ENCODE data around the gene KIF9. TPM values are rescaled to one million over a fixed set of nuclear protein-coding genes. Genes with fewer than 3 reads are reported as not detected.
"Not testable (repeated sequence)": the region's sequence is repeated elsewhere in the genome, so short reads cannot be mapped to it uniquely, and the experiment has no call there.

The KIF9 gene
- total RNA-seq, 4 donors from 2014 or later: 1.7 to 8.6 (median 6.6) TPM

DNA sequence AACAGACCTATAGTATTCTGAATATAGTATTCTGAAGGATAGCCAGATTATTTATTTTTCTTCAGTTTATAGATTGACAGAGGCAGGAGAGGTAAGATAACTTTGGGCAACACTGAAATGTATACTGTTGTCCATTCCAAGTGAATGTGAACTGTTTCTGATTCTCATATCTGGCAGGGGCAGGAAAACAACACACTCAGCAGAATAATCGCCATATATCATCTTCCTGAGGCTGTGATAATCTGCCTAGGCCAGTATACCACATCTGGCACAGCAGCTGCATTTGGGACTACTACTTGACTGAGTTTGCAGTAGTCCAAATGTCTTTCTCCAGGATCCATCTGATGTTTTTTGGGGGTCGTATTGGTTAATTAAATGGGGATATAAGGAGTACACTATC lies 96.3 kb downstream of the KIF9 start:
- Histone ChIP-seq H3K27ac (no peak overlapping the region), H3K4me3 (no peak overlapping the region), H3K27me3 (no peaks in the 10 kb centered on the region), H3K36me3 (no peaks in the 10 kb centered on the region), H3K9me3 (no peaks in the 10 kb centered on the region), H3K4me1 (no peaks in the 10 kb centered on the region)
- no peak for ATAC-seq
- TF ChIP-seq, protein P1, sequence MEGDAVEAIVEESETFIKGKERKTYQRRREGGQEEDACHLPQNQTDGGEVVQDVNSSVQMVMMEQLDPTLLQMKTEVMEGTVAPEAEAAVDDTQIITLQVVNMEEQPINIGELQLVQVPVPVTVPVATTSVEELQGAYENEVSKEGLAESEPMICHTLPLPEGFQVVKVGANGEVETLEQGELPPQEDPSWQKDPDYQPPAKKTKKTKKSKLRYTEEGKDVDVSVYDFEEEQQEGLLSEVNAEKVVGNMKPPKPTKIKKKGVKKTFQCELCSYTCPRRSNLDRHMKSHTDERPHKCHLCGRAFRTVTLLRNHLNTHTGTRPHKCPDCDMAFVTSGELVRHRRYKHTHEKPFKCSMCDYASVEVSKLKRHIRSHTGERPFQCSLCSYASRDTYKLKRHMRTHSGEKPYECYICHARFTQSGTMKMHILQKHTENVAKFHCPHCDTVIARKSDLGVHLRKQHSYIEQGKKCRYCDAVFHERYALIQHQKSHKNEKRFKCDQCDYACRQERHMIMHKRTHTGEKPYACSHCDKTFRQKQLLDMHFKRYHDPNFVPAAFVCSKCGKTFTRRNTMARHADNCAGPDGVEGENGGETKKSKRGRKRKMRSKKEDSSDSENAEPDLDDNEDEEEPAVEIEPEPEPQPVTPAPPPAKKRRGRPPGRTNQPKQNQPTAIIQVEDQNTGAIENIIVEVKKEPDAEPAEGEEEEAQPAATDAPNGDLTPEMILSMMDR (IDR thresholded peaks at IDR 0.05): no peak
- TF ChIP-seq POLR2AphosphoS5 (IDR thresholded peaks at IDR 0.05) (no peak), POLR2A (IDR thresholded peaks at IDR 0.05) (no peak), EP300 (IDR thresholded peaks at IDR 0.05) (no peak)
- 74 to 93% methylated on average over 2 of the region's 2 CpGs for WGBS, 2 donors (ENCODE audit: low coverage in 1 of 2)

DNA sequence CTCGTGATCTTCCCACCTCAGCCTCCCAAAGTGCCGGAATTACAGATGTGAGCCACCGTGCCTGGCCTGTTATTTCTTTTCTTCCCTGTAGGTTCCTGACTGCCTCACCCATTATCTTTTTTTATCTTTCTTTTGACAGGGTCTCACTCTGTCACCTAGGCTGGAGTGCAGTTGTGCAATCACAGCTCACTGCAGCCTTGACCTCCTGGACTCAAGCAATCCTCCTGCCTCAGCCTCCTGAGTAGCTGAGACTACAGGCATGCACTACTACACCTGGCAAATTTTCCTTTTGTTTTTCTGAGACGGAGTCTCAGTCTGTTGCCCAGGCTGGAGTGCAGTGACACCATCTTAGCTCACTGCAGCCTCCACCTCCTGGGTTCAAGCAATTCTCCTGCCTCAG lies 100.9 kb downstream of the KIF9 start:
- 83 to 91% methylated on average over 4 of the region's 4 CpGs for WGBS, 2 donors (ENCODE audit: low coverage in 1 of 2)
- H3K4me3 ChIP-seq, H3K27ac ChIP-seq, H3K27me3 ChIP-seq, H3K9me3 ChIP-seq, H3K4me1 ChIP-seq, ATAC-seq: not testable (repeated sequence)
- H3K36me3 ChIP-seq: peaks cover 0 to 22% of the 10 kb centered on the region in 2 donors

DNA sequence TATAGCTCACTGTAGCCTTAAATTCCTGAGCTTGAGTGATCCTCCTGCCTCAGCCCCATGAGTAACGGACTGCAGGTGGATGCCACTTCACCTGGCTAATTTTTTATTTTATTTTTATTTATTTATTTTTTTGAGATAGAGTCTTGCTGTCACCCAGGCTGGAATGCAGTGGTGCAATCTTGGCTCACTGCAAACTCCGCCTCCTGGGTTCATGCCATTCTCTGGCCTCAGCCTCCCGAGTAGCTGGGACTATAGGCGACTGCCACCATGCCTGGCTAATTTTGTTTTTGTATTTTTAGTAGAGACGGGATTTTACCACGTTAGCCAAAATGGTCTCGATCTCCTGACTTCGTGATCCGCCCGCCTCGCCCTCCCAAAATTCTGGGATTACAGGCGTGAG lies 102.6 kb downstream of the KIF9 start:
- not testable (repeated sequence) for H3K4me1 ChIP-seq, H3K4me3 ChIP-seq, H3K9me3 ChIP-seq, H3K27ac ChIP-seq, H3K27me3 ChIP-seq, ATAC-seq
- peaks cover 0 to 25% of the 10 kb centered on the region in 2 donors for H3K36me3 ChIP-seq
- 83 to 85% methylated on average over 8 to 12 of the region's 12 CpGs for WGBS, 2 donors (ENCODE audit: low coverage in 1 of 2)

Small RNA genes lying within 50 kb of the gene (small RNA-seq; reads per million reads assigned to genes)
- gene SNORD13P3: 0 to 3.6 (median 0) reads per million in 4 donors

Other genes with a start within 250 kb of the KIF9 start
- 10 to 100 TPM; 54.0 to 70.2 (median 58.5) TPM for gene SETD2, start 118.7 kb downstream of the KIF9 start, total RNA-seq
- 10 to 100 TPM; 11.6 to 23.3 (median 15.6) TPM for gene KLHL18, start 145 bp upstream of the KIF9 start, total RNA-seq
- 10 to 100 TPM in 3 of 4 donors, 1 to 10 TPM in 1; 9.1 to 34.2 (median 19.5) TPM for gene PTPN23, start 98.2 kb upstream of the KIF9 start, total RNA-seq
- 10 to 100 TPM; 58.8 to 93.5 (median 71.5) TPM for gene SCAP, start 193.1 kb upstream of the KIF9 start, total RNA-seq
- 10 to 100 TPM; 14.3 to 28.0 (median 20.4) TPM for gene ELP6, start 230.9 kb upstream of the KIF9 start, total RNA-seq